Measurements from ENCODE around the gene ANXA5. TPM values are rescaled to one million over a fixed set of nuclear protein-coding genes. Genes with fewer than 3 reads are reported as not detected.

The ANXA5 gene
- total RNA-seq, 1 experiment from 2014 or later: 476 TPM

- Mint-ChIP-seq H3K27ac (ENCODE audit: low read depth, unreplicated experiment) (no peak overlapping the region), H3K36me3 (ENCODE audit: insufficient read depth, unreplicated experiment) (no peaks in the 10 kb centered on the region), H3K4me1 (ENCODE audit: insufficient read depth, unreplicated experiment) (no peaks in the 10 kb centered on the region), H3K4me3 (ENCODE audit: unreplicated experiment) (no peak overlapping the region), H3K9me3 (ENCODE audit: unreplicated experiment) (no peaks in the 10 kb centered on the region), H3K27me3 (ENCODE audit: insufficient read depth, unreplicated experiment) (no peaks in the 10 kb centered on the region)
- BruUV-seq (replicated peaks): no TSS peak
- ChIA-PET CTCF (interaction anchor here (0.6 to 1.5 kb wide), 5 partner anchors 7 to 186 kb away, joined by 3 to 4 read pairs (median 3); no protein-coding TSS in a partner anchor), POLR2A (interaction anchor here (0.5 kb wide), 1 partner anchor 1558 kb away, joined by 3 read pairs; no protein-coding TSS in a partner anchor)
- no peak for DNase-seq (ENCODE audit: unreplicated experiment)
- no peak for TF ChIP-seq CTCF (IDR thresholded peaks at IDR 0.05; ENCODE audit: unreplicated experiment)
- intact Hi-C loops (cut with micrococcal nuclease): no loop called here
Observed at GRCh38 chr4:121648516-121648915, 48.3 kb downstream of the ANXA5 start.

- TF ChIP-seq CTCF (IDR thresholded peaks at IDR 0.05; ENCODE audit: unreplicated experiment): no peak
- H3K4me3 Mint-ChIP-seq (ENCODE audit: unreplicated experiment): no peak overlapping the region
- H3K27me3 Mint-ChIP-seq (ENCODE audit: insufficient read depth, unreplicated experiment): no peaks in the 10 kb centered on the region
- intact Hi-C loops (cut with micrococcal nuclease): no loop called here
- ChIA-PET CTCF (interaction anchor here (0.6 to 1.6 kb wide), 2 partner anchors 12 to 181 kb away, joined by 3 to 4 read pairs; no protein-coding TSS in a partner anchor), POLR2A (no interaction called here)
- no TSS peak for BruUV-seq (replicated peaks)
- no peaks in the 10 kb centered on the region for H3K4me1 Mint-ChIP-seq (ENCODE audit: insufficient read depth, unreplicated experiment)
- no peaks in the 10 kb centered on the region for H3K36me3 Mint-ChIP-seq (ENCODE audit: insufficient read depth, unreplicated experiment)
- DNase-seq (ENCODE audit: unreplicated experiment): no peak
- no peaks in the 10 kb centered on the region for H3K9me3 Mint-ChIP-seq (ENCODE audit: unreplicated experiment)
- no peak overlapping the region for H3K27ac Mint-ChIP-seq (ENCODE audit: low read depth, unreplicated experiment)
Observed at GRCh38 chr4:121642876-121643585, 53.7 kb downstream of the ANXA5 start.

DNA sequence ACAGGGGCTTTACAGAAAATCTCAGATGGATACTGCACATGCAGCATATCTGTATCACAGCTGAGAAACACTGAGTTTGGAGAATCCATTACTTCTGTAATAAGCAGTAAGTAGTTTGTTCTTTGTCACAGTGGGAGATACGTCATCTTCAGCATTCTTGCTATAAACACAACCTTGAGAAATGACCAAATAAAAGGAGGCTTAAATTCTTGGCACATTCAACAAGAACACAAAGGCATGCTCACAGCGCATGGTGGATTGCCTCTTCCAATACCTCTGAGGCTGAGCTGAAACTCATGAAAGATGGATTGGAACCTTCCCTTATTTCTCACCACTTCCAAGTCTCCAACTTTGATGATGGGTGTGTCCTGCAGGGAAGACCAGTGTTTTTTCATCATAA is 54.5 kb downstream of the ANXA5 start:
- no peak for DNase-seq (ENCODE audit: unreplicated experiment)
- no peaks in the 10 kb centered on the region for H3K4me1 Mint-ChIP-seq (ENCODE audit: insufficient read depth, unreplicated experiment)
- no peak for TF ChIP-seq CTCF (IDR thresholded peaks at IDR 0.05; ENCODE audit: unreplicated experiment)
- intact Hi-C loops (cut with micrococcal nuclease): no loop called here
- no TSS peak for BruUV-seq (replicated peaks)
- ChIA-PET CTCF (no interaction called here), POLR2A (interaction anchor here (0.7 kb wide), 1 partner anchor 452 kb away, joined by 4 read pairs; no protein-coding TSS in a partner anchor)
- H3K36me3 Mint-ChIP-seq (ENCODE audit: insufficient read depth, unreplicated experiment): no peaks in the 10 kb centered on the region
- no peak overlapping the region for H3K27ac Mint-ChIP-seq (ENCODE audit: low read depth, unreplicated experiment)
- H3K9me3 Mint-ChIP-seq (ENCODE audit: unreplicated experiment): no peaks in the 10 kb centered on the region
- H3K4me3 Mint-ChIP-seq (ENCODE audit: unreplicated experiment): no peak overlapping the region
- H3K27me3 Mint-ChIP-seq (ENCODE audit: insufficient read depth, unreplicated experiment): no peaks in the 10 kb centered on the region

DNA sequence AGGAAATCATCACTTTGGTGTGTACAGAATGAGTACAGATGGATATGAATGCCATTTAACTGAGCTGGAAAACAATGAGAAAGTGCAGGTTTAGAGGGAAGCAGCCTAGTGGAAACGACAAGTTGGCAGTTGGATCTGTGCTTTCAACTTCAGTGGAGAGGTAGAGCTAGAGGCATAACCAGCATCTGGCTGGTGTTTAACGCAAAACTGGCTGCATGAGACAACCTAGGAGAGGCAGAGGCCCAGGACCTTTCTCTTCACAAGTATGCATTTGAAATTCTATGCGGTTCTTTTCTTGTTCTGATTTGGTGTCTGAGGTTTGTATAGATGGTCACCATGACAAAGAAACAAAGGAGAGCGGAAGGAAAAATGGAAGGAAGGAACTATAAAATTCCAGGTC is 63.1 kb downstream of the ANXA5 start:
- no peaks in the 10 kb centered on the region for H3K4me1 Mint-ChIP-seq (ENCODE audit: insufficient read depth, unreplicated experiment)
- H3K4me3 Mint-ChIP-seq (ENCODE audit: unreplicated experiment): no peak overlapping the region
- H3K36me3 Mint-ChIP-seq (ENCODE audit: insufficient read depth, unreplicated experiment): no peaks in the 10 kb centered on the region
- ChIA-PET CTCF (interaction anchor here (0.7 kb wide), 1 partner anchor 43 kb away, joined by 4 read pairs; no protein-coding TSS in a partner anchor), POLR2A (interaction anchor here (0.6 kb wide), 1 partner anchor 177 kb away, joined by 3 read pairs; no protein-coding TSS in a partner anchor)
- no peaks in the 10 kb centered on the region for H3K27me3 Mint-ChIP-seq (ENCODE audit: insufficient read depth, unreplicated experiment)
- DNase-seq (ENCODE audit: unreplicated experiment): no peak
- no peak overlapping the region for H3K27ac Mint-ChIP-seq (ENCODE audit: low read depth, unreplicated experiment)
- intact Hi-C loops (cut with micrococcal nuclease): no loop called here
- no peaks in the 10 kb centered on the region for H3K9me3 Mint-ChIP-seq (ENCODE audit: unreplicated experiment)
- no TSS peak for BruUV-seq (replicated peaks)
- TF ChIP-seq CTCF (IDR thresholded peaks at IDR 0.05; ENCODE audit: unreplicated experiment): no peak

All from MCF 10A (cell line).